Fibroblast of the aortic adventitia (primary cell): ENCODE results near the gene CDV3. TPM values are rescaled to one million over a fixed set of nuclear protein-coding genes. Genes with fewer than 3 reads are reported as not detected.
A peak's percentile ranks its signal among the peaks of the same experiment; 100 is the strongest.

ENCODE experiments used
- DNase-seq: peaks from one replicate; pipeline ENCODE4 v3.0.0-alpha.2; 2010; ENCODE audit warnings: low read depth
- H3K4me3 ChIP-seq: 2 replicates; pipeline ENCODE4 v1.5.1; 2011; ENCODE audit warnings: low read depth, mild to moderate bottlenecking, control low read depth, low read length, moderate library complexity
- CTCF ChIP-seq: IDR thresholded peaks from 2 replicates; pipeline ENCODE4 v1.5.1; 2011; ENCODE audit warnings: mild to moderate bottlenecking, low read length, control low read depth, inconsistent platforms; ENCODE audit not compliant: insufficient read depth
- total RNA-seq: library from RNA; depleted of rRNA; stranded (reverse); fragments of >200 nt; gene quantifications from 2 replicates; pipeline ENCODE4 v1.2.3, GENCODE V29; 2012; ENCODE audit warnings: low replicate concordance

CDV3 gene
- total RNA-seq, 1 donor, result 127 TPM

DNA sequence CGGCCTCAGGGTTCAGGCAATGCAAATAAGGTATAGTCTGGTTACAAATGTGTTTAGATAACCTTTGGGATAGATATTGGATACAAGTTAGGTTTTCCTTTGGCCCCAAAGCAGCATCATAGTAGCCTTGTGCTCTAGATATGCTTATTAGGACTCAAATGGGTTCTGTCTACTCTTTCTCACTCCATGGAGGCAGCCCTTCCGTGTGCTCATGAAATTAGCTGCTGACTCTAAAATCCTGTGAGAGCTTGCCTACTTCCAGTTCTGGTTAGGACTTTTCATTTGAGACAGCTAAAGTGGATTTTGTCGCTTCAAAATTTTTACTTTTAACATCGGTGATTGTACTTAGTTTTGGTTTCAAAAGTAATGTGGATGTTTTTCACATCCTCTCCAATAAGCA, 1.6 kb downstream of the CDV3 start:
- H3K4me3 ChIP-seq, result peak overlapping the region; percentile 80
- no peak for TF ChIP-seq CTCF
- no peak for DNase-seq

- DNase-seq, result peak; percentile 44
- no peak for TF ChIP-seq CTCF
- H3K4me3 ChIP-seq, result peak overlapping the region; percentile 80
Observed at GRCh38 chr3:133576169-133576568, 2.7 kb downstream of the CDV3 start.

DNA sequence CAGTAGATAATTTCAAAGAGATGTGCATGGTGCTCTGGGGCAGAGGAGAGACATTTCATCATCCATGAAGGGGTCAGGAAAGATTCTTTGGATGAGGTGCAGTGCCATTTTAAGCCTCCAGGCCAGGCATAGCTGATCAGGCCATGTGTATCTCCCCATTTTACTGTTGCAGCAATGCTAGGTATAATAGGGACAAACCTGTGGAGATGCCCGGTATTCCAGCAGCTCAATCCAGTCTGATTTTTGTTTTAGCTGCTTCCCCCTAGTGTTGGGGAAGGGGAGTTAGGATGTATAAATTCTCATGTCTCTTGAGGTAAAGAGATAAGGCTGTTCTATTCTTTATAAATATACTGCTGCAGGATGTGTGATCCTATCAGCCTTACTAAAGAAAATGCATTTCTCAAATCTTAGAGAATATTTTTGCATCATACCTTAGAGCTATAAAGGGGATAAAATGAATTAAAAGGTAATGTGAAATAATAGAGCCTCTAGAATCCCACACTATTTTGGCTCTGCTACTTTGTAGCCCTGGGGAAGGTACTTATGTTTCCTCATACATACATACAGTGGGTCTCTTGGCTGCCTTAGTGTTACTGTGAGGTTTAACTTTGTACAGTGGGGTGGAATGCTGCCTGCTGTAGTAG, 5.2 kb downstream of the CDV3 start:
- peak overlapping the region; percentile 27 for H3K4me3 ChIP-seq
- peak; percentile 70 for DNase-seq
- TF ChIP-seq CTCF, result peak; percentile 74

- TF ChIP-seq CTCF, result no peak
- no peak for DNase-seq
- H3K4me3 ChIP-seq, result no peak overlapping the region
Observed at GRCh38 chr3:133583396-133583795, 9.9 kb downstream of the CDV3 start.

- DNase-seq, result no peak
- H3K4me3 ChIP-seq, result no peak overlapping the region
Observed at GRCh38 chr3:133588035-133588434, 14.5 kb downstream of the CDV3 start.

DNA sequence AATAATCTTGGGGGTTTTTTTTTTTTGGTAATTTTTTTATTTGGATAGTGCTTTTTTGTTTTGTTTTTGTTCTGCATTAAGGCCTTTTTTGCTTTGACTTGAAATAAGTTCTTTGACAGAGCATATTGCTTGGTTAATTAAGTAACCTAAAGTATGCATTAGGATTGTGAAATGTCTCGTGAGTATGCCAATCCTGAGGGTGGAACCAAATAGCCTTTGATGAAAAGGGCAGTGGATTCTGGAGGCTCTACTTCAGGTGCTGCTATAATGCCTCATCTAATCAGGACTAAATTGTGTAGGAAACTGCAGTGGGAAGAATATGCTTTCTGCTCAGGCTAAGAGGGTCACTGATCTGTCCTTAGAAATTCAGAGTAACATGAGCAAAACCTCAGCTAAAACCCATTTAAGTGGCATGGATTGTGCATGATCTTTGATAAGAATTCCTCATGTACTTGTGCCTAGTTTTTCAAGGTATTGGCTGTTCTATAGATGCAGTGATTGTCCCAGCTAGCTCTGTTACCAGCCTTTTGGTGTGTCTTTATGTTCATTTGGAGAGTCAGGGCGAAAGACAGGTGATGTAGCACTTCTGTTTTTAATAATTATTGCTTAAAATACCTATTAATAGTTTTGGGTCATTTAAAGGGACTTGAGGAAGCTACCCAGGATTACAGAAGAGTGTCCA, 15.4 kb downstream of the CDV3 start:
- TF ChIP-seq CTCF, result no peak
- no peak for DNase-seq
- H3K4me3 ChIP-seq, result no peak overlapping the region

More at GRCh38 chr3:133588035-133588434, 14.5 kb downstream of the CDV3 start:
- no peak for TF ChIP-seq CTCF
